HG03354 (cell line): Measurements from ENCODE around the gene SLC25A39.
"Not testable (repeated sequence)": the region's sequence is repeated elsewhere in the genome, so short reads cannot be mapped to it uniquely, and the experiment has no call there.

Experiments
- ATAC-seq: cut with Tn5 transposase; IDR thresholded peaks from one replicate; pipeline ENCODE4 v1.9.1; 2021; ENCODE audit warnings: mild to moderate bottlenecking; ENCODE audit not compliant: unreplicated experiment, poor library complexity, severe bottlenecking

The SLC25A39 gene

GRCh38 chr17:44338702-44339101 is 14.1 kb upstream of the SLC25A39 start:
- ATAC-seq, result no peak

- ATAC-seq, result no peak
These were observed 11.3 kb upstream of the SLC25A39 start for GRCh38 chr17:44335968-44336367.

GRCh38 chr17:44335564-44335963 is 10.9 kb upstream of the SLC25A39 start:
- no peak for ATAC-seq

- no peak for ATAC-seq
These were observed 10.1 kb upstream of the SLC25A39 start for GRCh38 chr17:44334727-44335126.

- ATAC-seq, result no peak
These were observed 9.7 kb upstream of the SLC25A39 start for GRCh38 chr17:44334315-44334714.

GRCh38 chr17:44333371-44333770 is 8.7 kb upstream of the SLC25A39 start:
- ATAC-seq, result no peak

- ATAC-seq, result no peak
These were observed 6.7 kb upstream of the SLC25A39 start for GRCh38 chr17:44331249-44331760.

GRCh38 chr17:44330263-44330662 is 5.6 kb upstream of the SLC25A39 start:
- not testable (repeated sequence) for ATAC-seq

GRCh38 chr17:44329516-44329915 is 4.9 kb upstream of the SLC25A39 start:
- ATAC-seq, result not testable (repeated sequence)

- ATAC-seq, result no peak
These were observed 3.3 kb upstream of the SLC25A39 start for GRCh38 chr17:44327715-44328449.

- peak; percentile 52 for ATAC-seq
These were observed 2.3 kb upstream of the SLC25A39 start for GRCh38 chr17:44326861-44327444.

GRCh38 chr17:44324092-44324570 is 492 bp downstream of the SLC25A39 start:
- peak; percentile 1 for ATAC-seq

GRCh38 chr17:44323359-44324091 is 1.1 kb downstream of the SLC25A39 start:
- ATAC-seq, result no peak

- no peak for ATAC-seq
These were observed 2.3 kb downstream of the SLC25A39 start for GRCh38 chr17:44322236-44322895.

GRCh38 chr17:44321246-44322120 is 3.1 kb downstream of the SLC25A39 start:
- ATAC-seq, result no peak

GRCh38 chr17:44320066-44320465 is 4.6 kb downstream of the SLC25A39 start:
- no peak for ATAC-seq

- ATAC-seq, result no peak
These were observed 6.3 kb downstream of the SLC25A39 start for GRCh38 chr17:44318077-44318892.

- no peak for ATAC-seq
These were observed 7.1 kb downstream of the SLC25A39 start for GRCh38 chr17:44317545-44317944.
